ENCODE results near the gene CDKN2D.
A peak's percentile ranks its signal among the peaks of the same experiment; 100 is the strongest.
"Not testable (repeated sequence)": the region's sequence is repeated elsewhere in the genome, so short reads cannot be mapped to it uniquely, and the experiment has no call there.

CDKN2D gene

GRCh38 chr19:10551698-10552301 is 17.0 kb downstream of the CDKN2D start:
- peak; percentile 52 for DNase-seq (ENCODE audit: low spot score)

GRCh38 chr19:10551006-10551405 is 17.8 kb downstream of the CDKN2D start:
- not testable (repeated sequence) for DNase-seq (ENCODE audit: low spot score)

GRCh38 chr19:10550336-10550735 is 18.4 kb downstream of the CDKN2D start:
- DNase-seq (ENCODE audit: low spot score) = no peak

- DNase-seq (ENCODE audit: low spot score) = no peak
These were observed 19.0 kb downstream of the CDKN2D start for GRCh38 chr19:10549733-10550132.

GRCh38 chr19:10548746-10549276 is 20.0 kb downstream of the CDKN2D start:
- no peak for DNase-seq (ENCODE audit: low spot score)

- no peak for DNase-seq (ENCODE audit: low spot score)
These were observed 22.0 kb downstream of the CDKN2D start for GRCh38 chr19:10546817-10547216.

GRCh38 chr19:10544753-10545251 is 24.0 kb downstream of the CDKN2D start:
- no peak for DNase-seq (ENCODE audit: low spot score)

GRCh38 chr19:10544242-10544752 is 24.5 kb downstream of the CDKN2D start:
- no peak for DNase-seq (ENCODE audit: low spot score)

GRCh38 chr19:10543420-10544241 is 25.1 kb downstream of the CDKN2D start, which contains the start of gene ATG4D:
ATG4D (plus strand) TSS chr19:10543904; CDS start chr19:10544091, 187 bp downstream.
- DNase-seq (ENCODE audit: low spot score) = peak; percentile 73

GRCh38 chr19:10543059-10543419 is 25.7 kb downstream of the CDKN2D start:
- no peak for DNase-seq (ENCODE audit: low spot score)

GRCh38 chr19:10539016-10539415 is 29.8 kb downstream of the CDKN2D start:
- DNase-seq (ENCODE audit: low spot score) = not testable (repeated sequence)

- DNase-seq (ENCODE audit: low spot score) = no peak
These were observed 30.4 kb downstream of the CDKN2D start for GRCh38 chr19:10538204-10538983.

- DNase-seq (ENCODE audit: low spot score) = no peak
These were observed 31.1 kb downstream of the CDKN2D start for GRCh38 chr19:10537668-10538067.

- DNase-seq (ENCODE audit: low spot score) = no peak
These were observed 33.2 kb downstream of the CDKN2D start for GRCh38 chr19:10535613-10536012.

GRCh38 chr19:10533646-10534386 is 35.0 kb downstream of the CDKN2D start:
- DNase-seq (ENCODE audit: low spot score) = no peak

- DNase-seq (ENCODE audit: low spot score) = no peak
These were observed 36.3 kb downstream of the CDKN2D start for GRCh38 chr19:10532457-10532856.

GRCh38 chr19:10526887-10527286 is 41.9 kb downstream of the CDKN2D start:
- DNase-seq (ENCODE audit: low spot score) = not testable (repeated sequence)

GRCh38 chr19:10525636-10526035 is 43.1 kb downstream of the CDKN2D start:
- DNase-seq (ENCODE audit: low spot score) = no peak

GRCh38 chr19:10523135-10523636 is 45.6 kb downstream of the CDKN2D start:
- no peak for DNase-seq (ENCODE audit: low spot score)

GRCh38 chr19:10521461-10522171 is 47.2 kb downstream of the CDKN2D start:
- DNase-seq (ENCODE audit: low spot score) = no peak

Data from CD4-positive, alpha-beta T cell treated with Interleukin-15 for 4 hours (primary cell).